HG03139 (cell line): Measurements from ENCODE around the gene GRK1.

Experiments
- ATAC-seq: cut with Tn5 transposase; IDR thresholded peaks from one replicate; pipeline ENCODE4 v1.9.1; 2021; ENCODE audit not compliant: unreplicated experiment

GRK1 gene

GRCh38 chr13:113771709-113772331 is 104.8 kb downstream of the GRK1 start:
- no peak for ATAC-seq

- ATAC-seq, result no peak
Observed at GRCh38 chr13:113774177-113775107, 107.4 kb downstream of the GRK1 start.

GRCh38 chr13:113775451-113776145 is 108.6 kb downstream of the GRK1 start:
- no peak for ATAC-seq

GRCh38 chr13:113776231-113777125 is 109.5 kb downstream of the GRK1 start:
- ATAC-seq, result no peak

- no peak for ATAC-seq
Observed at GRCh38 chr13:113777311-113778260, 110.6 kb downstream of the GRK1 start.

GRCh38 chr13:113781571-113781970 is 114.6 kb downstream of the GRK1 start:
- no peak for ATAC-seq

- ATAC-seq, result no peak
Observed at GRCh38 chr13:113782472-113782871, 115.5 kb downstream of the GRK1 start.

- ATAC-seq, result no peak
Observed at GRCh38 chr13:113783200-113783881, 116.3 kb downstream of the GRK1 start.

- no peak for ATAC-seq
Observed at GRCh38 chr13:113783966-113784644, 117.1 kb downstream of the GRK1 start.

GRCh38 chr13:113784645-113785024 is 117.6 kb downstream of the GRK1 start:
- no peak for ATAC-seq

GRCh38 chr13:113785051-113786010 is 118.3 kb downstream of the GRK1 start:
- no peak for ATAC-seq

- ATAC-seq, result no peak
Observed at GRCh38 chr13:113786262-113786841, 119.3 kb downstream of the GRK1 start.
